ENCODE results near the gene LRP2.
"Not testable (repeated sequence)": the region's sequence is repeated elsewhere in the genome, so short reads cannot be mapped to it uniquely, and the experiment has no call there.

DNA sequence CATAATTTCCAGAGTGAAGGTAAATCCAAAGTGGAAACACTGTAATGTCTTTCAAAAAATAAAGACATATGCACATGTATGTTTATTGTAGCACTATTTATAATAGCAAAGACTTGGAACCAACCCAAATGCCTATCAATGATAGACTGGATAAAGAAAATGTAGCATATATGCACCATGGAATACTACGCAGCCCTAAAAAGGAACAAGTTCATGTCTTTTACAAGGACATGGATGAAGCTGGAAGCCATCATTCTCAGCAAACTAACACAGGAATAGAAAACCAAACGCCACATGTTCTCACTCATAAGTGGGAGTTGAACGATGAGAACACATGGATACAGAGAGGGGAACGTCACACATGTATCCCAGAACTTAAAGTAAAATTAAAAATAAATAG, 57.6 kb downstream of the LRP2 start:
- TF ChIP-seq POLR2A (IDR thresholded peaks at IDR 0.05; ENCODE audit: control extremely low read depth in 1 of 2, low read depth in 2 of 2, low read length in 2 of 2); POLR2AphosphoS5 (IDR thresholded peaks at IDR 0.05; ENCODE audit: low read depth, low read length); EZH2 (IDR thresholded peaks at IDR 0.05; ENCODE audit: low read depth, low read length, severe bottlenecking); JUND (IDR thresholded peaks at IDR 0.05; ENCODE audit: low read length); YY1 (IDR thresholded peaks at IDR 0.05; ENCODE audit: low read depth, low read length); RBBP5 (IDR thresholded peaks at IDR 0.05; ENCODE audit: borderline replicate concordance, low read depth, low read length): not testable (repeated sequence)
- TF ChIP-seq, protein P1, sequence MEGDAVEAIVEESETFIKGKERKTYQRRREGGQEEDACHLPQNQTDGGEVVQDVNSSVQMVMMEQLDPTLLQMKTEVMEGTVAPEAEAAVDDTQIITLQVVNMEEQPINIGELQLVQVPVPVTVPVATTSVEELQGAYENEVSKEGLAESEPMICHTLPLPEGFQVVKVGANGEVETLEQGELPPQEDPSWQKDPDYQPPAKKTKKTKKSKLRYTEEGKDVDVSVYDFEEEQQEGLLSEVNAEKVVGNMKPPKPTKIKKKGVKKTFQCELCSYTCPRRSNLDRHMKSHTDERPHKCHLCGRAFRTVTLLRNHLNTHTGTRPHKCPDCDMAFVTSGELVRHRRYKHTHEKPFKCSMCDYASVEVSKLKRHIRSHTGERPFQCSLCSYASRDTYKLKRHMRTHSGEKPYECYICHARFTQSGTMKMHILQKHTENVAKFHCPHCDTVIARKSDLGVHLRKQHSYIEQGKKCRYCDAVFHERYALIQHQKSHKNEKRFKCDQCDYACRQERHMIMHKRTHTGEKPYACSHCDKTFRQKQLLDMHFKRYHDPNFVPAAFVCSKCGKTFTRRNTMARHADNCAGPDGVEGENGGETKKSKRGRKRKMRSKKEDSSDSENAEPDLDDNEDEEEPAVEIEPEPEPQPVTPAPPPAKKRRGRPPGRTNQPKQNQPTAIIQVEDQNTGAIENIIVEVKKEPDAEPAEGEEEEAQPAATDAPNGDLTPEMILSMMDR (IDR thresholded peaks at IDR 0.05; ENCODE audit: control extremely low read depth in 1 of 3, insufficient read depth in 1 of 3, low read depth in 1 of 3, low read length in 3 of 3): not testable (repeated sequence)

All from H1 (cell line).